BLaER1 (cell line): Measurements from ENCODE around the gene FGF4.

Experiments used
- H3K27ac ChIP-seq: shearing (Covaris generic); formaldehyde crosslinking; 2 replicates; pipeline ENCODE4 v1.8.1; 2022
- H3K27me3 ChIP-seq: shearing (Covaris generic); formaldehyde crosslinking; 2 replicates; pipeline ENCODE4 v1.8.1; 2022
- H3K36me3 ChIP-seq: shearing (Covaris generic); formaldehyde crosslinking; 2 replicates; pipeline ENCODE4 v1.8.1; 2022
- H3K4me1 ChIP-seq: shearing (Covaris generic); formaldehyde crosslinking; 2 replicates; pipeline ENCODE4 v1.8.1; 2022
- H3K4me2 ChIP-seq: shearing (Covaris generic); formaldehyde crosslinking; 2 replicates; pipeline ENCODE4 v1.8.1; 2022
- H3K4me3 ChIP-seq: shearing (Covaris generic); formaldehyde crosslinking; 2 replicates; pipeline ENCODE4 v1.8.1; 2022
- H3K9ac ChIP-seq: shearing (Covaris generic); formaldehyde crosslinking; 2 replicates; pipeline ENCODE4 v1.8.1; 2022
- H3K9me3 ChIP-seq: shearing (Covaris generic); formaldehyde crosslinking; 2 replicates; pipeline ENCODE4 v1.8.1; 2022
- H4K20me1 ChIP-seq: shearing (Covaris generic); formaldehyde crosslinking; 2 replicates; pipeline ENCODE4 v1.8.1; 2022
- Cebpa-rat ChIP-seq: shearing (Covaris generic); IDR thresholded peaks from 2 replicates; pipeline ENCODE4 v1.8.1; 2022

The FGF4 gene

GRCh38 chr11:69750108-69750850, 24.9 kb downstream of the FGF4 start:
- Histone ChIP-seq H4K20me1 (peaks cover 4% of the 10 kb centered on the region; the same call in 1 of the 2 replicates), H3K27me3 (no peaks in the 10 kb centered on the region), H3K4me1 (no peaks in the 10 kb centered on the region), H3K27ac (no peak overlapping the region), H3K36me3 (no peaks in the 10 kb centered on the region), H3K4me3 (no peak overlapping the region), H3K9ac (no peak overlapping the region), H3K4me2 (no peak overlapping the region), H3K9me3 (no peaks in the 10 kb centered on the region)
- no peak for TF ChIP-seq Cebpa-rat

GRCh38 chr11:69748637-69749036, 26.5 kb downstream of the FGF4 start:
- Histone ChIP-seq H3K4me2 (no peak overlapping the region), H3K36me3 (no peaks in the 10 kb centered on the region), H3K9me3 (no peaks in the 10 kb centered on the region), H3K4me3 (no peak overlapping the region), H3K4me1 (no peaks in the 10 kb centered on the region), H3K27ac (no peak overlapping the region), H4K20me1 (peaks cover 4% of the 10 kb centered on the region; the same call in 1 of the 2 replicates), H3K27me3 (no peaks in the 10 kb centered on the region), H3K9ac (no peak overlapping the region)
- TF ChIP-seq Cebpa-rat, result no peak

- H3K27ac ChIP-seq, result no peak overlapping the region
- H3K4me2 ChIP-seq, result no peak overlapping the region
- no peak for TF ChIP-seq Cebpa-rat
- no peaks in the 10 kb centered on the region for H3K9me3 ChIP-seq
- no peaks in the 10 kb centered on the region for H3K27me3 ChIP-seq
- H3K9ac ChIP-seq, result no peak overlapping the region
- H3K4me1 ChIP-seq, result no peaks in the 10 kb centered on the region
- H3K4me3 ChIP-seq, result no peak overlapping the region
- H4K20me1 ChIP-seq, result peaks cover 4% of the 10 kb centered on the region; the same call in 1 of the 2 replicates
- no peaks in the 10 kb centered on the region for H3K36me3 ChIP-seq
Observed at GRCh38 chr11:69746752-69747742, 28.1 kb downstream of the FGF4 start.

GRCh38 chr11:69746140-69746539, 29.0 kb downstream of the FGF4 start:
- Histone ChIP-seq H3K27me3 (no peaks in the 10 kb centered on the region), H3K27ac (no peak overlapping the region), H3K9ac (no peak overlapping the region), H4K20me1 (peaks cover 3% of the 10 kb centered on the region; the same call in 1 of the 2 replicates), H3K9me3 (no peaks in the 10 kb centered on the region), H3K4me2 (no peak overlapping the region), H3K4me1 (no peaks in the 10 kb centered on the region), H3K4me3 (no peak overlapping the region), H3K36me3 (no peaks in the 10 kb centered on the region)
- no peak for TF ChIP-seq Cebpa-rat

GRCh38 chr11:69745201-69745600, 29.9 kb downstream of the FGF4 start:
- no peaks in the 10 kb centered on the region for H3K27me3 ChIP-seq
- no peak for TF ChIP-seq Cebpa-rat
- H3K36me3 ChIP-seq, result no peaks in the 10 kb centered on the region
- H3K4me3 ChIP-seq, result no peak overlapping the region
- H3K27ac ChIP-seq, result no peak overlapping the region
- H3K9ac ChIP-seq, result no peak overlapping the region
- H3K4me1 ChIP-seq, result no peaks in the 10 kb centered on the region
- no peaks in the 10 kb centered on the region for H4K20me1 ChIP-seq
- H3K9me3 ChIP-seq, result no peaks in the 10 kb centered on the region
- H3K4me2 ChIP-seq, result no peak overlapping the region

- Histone ChIP-seq H3K27me3 (no peaks in the 10 kb centered on the region), H3K27ac (no peak overlapping the region), H3K9ac (no peak overlapping the region), H3K4me3 (no peak overlapping the region), H3K4me2 (no peak overlapping the region), H3K36me3 (no peaks in the 10 kb centered on the region), H3K4me1 (no peaks in the 10 kb centered on the region), H4K20me1 (no peaks in the 10 kb centered on the region), H3K9me3 (no peaks in the 10 kb centered on the region)
- TF ChIP-seq Cebpa-rat, result no peak
Observed at GRCh38 chr11:69744435-69744834, 30.7 kb downstream of the FGF4 start.

GRCh38 chr11:69734841-69735240, 40.3 kb downstream of the FGF4 start:
- Histone ChIP-seq H3K27me3 (no peaks in the 10 kb centered on the region), H3K9ac (no peak overlapping the region), H3K4me1 (no peaks in the 10 kb centered on the region), H4K20me1 (no peaks in the 10 kb centered on the region), H3K4me3 (no peak overlapping the region), H3K36me3 (no peaks in the 10 kb centered on the region), H3K9me3 (peaks cover 28% of the 10 kb centered on the region), H3K27ac (no peak overlapping the region), H3K4me2 (no peak overlapping the region)
- TF ChIP-seq Cebpa-rat, result no peak

- Histone ChIP-seq H3K9me3 (peaks cover 28% of the 10 kb centered on the region), H3K4me3 (no peak overlapping the region), H3K4me1 (no peaks in the 10 kb centered on the region), H3K27ac (no peak overlapping the region), H3K36me3 (no peaks in the 10 kb centered on the region), H3K4me2 (no peak overlapping the region), H3K27me3 (no peaks in the 10 kb centered on the region), H4K20me1 (no peaks in the 10 kb centered on the region), H3K9ac (no peak overlapping the region)
- no peak for TF ChIP-seq Cebpa-rat
Observed at GRCh38 chr11:69734367-69734766, 40.8 kb downstream of the FGF4 start.

GRCh38 chr11:69732910-69733309, 42.2 kb downstream of the FGF4 start:
- no peak for TF ChIP-seq Cebpa-rat
- Histone ChIP-seq H3K27me3 (no peaks in the 10 kb centered on the region), H4K20me1 (no peaks in the 10 kb centered on the region), H3K9me3 (peaks cover 15% of the 10 kb centered on the region), H3K9ac (no peak overlapping the region), H3K4me3 (no peak overlapping the region), H3K27ac (no peak overlapping the region), H3K4me2 (no peak overlapping the region), H3K36me3 (no peaks in the 10 kb centered on the region), H3K4me1 (no peaks in the 10 kb centered on the region)

- Histone ChIP-seq H3K27me3 (peaks cover 9% of the 10 kb centered on the region), H3K27ac (no peak overlapping the region), H3K4me3 (no peak overlapping the region), H3K9me3 (peaks cover 15% of the 10 kb centered on the region), H3K4me1 (no peaks in the 10 kb centered on the region), H3K4me2 (no peak overlapping the region), H3K9ac (no peak overlapping the region), H4K20me1 (no peaks in the 10 kb centered on the region), H3K36me3 (no peaks in the 10 kb centered on the region)
- TF ChIP-seq Cebpa-rat, result no peak
Observed at GRCh38 chr11:69731110-69731509, 44.0 kb downstream of the FGF4 start.
